Mucosa of stomach (tissue), 1 donor: ENCODE data around the gene UBAC1.

Experiments
- H3K27me3 ChIP-seq: one replicate; pipeline ENCODE4 v1.7.0; 2013; ENCODE audit warnings: mild to moderate bottlenecking, low read length; ENCODE audit not compliant: control insufficient read depth, insufficient read depth
- H3K36me3 ChIP-seq: one replicate; pipeline ENCODE4 v1.7.0; 2013; ENCODE audit warnings: low read length; ENCODE audit not compliant: control insufficient read depth, insufficient read depth
- H3K4me1 ChIP-seq: one replicate; pipeline ENCODE4 v1.7.0; 2013; ENCODE audit warnings: mild to moderate bottlenecking, low read length; ENCODE audit not compliant: control insufficient read depth, insufficient read depth
- H3K4me3 ChIP-seq: one replicate; pipeline ENCODE4 v1.7.0; 2013; ENCODE audit warnings: low read length
- H3K9ac ChIP-seq: one replicate; pipeline ENCODE4 v1.7.0; 2013; ENCODE audit warnings: mild to moderate bottlenecking, low read length, moderate library complexity
- H3K9me3 ChIP-seq: one replicate; pipeline ENCODE4 v1.7.0; 2013; ENCODE audit warnings: mild to moderate bottlenecking, low read length, moderate library complexity; ENCODE audit not compliant: control insufficient read depth
- donor health status: Pancreatic carcinoma.

UBAC1 gene

DNA sequence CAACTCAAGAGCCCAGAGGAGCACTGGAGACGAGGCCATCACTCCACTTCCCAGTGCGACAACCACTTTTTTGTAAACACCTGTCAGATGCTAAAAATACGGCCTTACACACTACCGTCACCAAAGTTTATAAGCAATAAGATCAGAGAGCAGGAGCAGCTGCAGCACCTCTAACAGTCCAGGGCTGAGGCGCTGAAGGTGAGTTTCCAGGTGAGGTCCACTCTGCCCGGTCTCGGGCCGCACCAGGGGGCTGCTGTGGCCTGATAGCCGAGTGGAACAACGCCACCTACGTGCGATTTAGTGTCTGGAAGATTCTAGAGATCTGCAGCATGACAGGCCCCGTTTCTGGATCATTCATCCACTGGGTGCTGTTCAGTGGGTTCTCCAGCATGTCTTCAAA is 28.1 kb downstream of the UBAC1 start:
- Histone ChIP-seq H3K4me1 (no peaks in the 10 kb centered on the region), H3K27me3 (no peaks in the 10 kb centered on the region), H3K9me3 (no peaks in the 10 kb centered on the region), H3K36me3 (peaks cover 6% of the 10 kb centered on the region), H3K9ac (no peak overlapping the region), H3K4me3 (no peak overlapping the region)

DNA sequence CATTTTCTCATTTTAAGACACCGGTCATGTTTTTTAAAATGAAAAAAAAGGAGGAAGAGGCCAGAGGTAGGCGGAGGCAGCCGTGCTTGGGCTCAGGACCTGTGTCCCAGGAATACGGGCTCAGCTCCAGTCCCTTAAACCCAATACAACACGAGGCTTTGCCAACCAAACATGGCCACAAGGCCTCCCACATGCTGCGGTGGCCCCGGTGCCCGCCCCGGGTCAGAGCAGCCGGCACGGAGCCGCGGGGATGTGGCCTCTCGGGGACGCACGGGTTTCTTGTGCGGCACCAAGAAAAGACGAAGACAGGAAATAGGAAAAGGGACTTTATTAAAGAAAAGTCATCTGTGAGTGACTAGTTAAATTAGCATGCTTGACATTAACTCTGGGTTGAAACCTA is 28.5 kb downstream of the UBAC1 start:
- peaks cover 6% of the 10 kb centered on the region for H3K36me3 ChIP-seq
- H3K9me3 ChIP-seq: no peaks in the 10 kb centered on the region
- H3K4me1 ChIP-seq: no peaks in the 10 kb centered on the region
- no peak overlapping the region for H3K4me3 ChIP-seq
- H3K9ac ChIP-seq: no peak overlapping the region
- H3K27me3 ChIP-seq: no peaks in the 10 kb centered on the region

DNA sequence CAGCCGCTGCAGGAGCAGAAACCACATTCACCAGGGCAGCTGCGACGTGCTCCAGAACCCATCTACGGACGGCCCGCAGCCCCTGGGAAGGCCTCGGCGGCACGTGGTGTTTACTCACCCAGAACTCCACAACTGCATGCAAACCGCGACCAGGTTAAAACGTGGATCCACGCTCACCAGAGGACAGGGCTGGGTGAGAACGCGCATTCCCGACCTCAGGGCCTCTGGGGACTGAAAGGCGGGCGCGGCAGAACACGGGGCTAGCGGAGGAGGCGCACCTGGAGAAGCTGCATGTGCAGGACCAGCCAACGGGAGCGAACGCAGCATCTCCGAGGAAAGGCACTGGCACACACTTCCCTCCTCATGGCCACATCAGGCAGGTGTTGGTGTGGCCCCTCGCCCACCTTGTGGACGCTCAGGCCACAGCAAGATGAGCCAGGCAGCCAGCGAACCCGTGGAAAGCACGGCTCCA is 29.8 kb downstream of the UBAC1 start:
- Histone ChIP-seq H3K9ac (no peak overlapping the region), H3K9me3 (no peaks in the 10 kb centered on the region), H3K4me1 (peaks cover 12% of the 10 kb centered on the region), H3K36me3 (peaks cover 6% of the 10 kb centered on the region), H3K27me3 (no peaks in the 10 kb centered on the region), H3K4me3 (no peak overlapping the region)

DNA sequence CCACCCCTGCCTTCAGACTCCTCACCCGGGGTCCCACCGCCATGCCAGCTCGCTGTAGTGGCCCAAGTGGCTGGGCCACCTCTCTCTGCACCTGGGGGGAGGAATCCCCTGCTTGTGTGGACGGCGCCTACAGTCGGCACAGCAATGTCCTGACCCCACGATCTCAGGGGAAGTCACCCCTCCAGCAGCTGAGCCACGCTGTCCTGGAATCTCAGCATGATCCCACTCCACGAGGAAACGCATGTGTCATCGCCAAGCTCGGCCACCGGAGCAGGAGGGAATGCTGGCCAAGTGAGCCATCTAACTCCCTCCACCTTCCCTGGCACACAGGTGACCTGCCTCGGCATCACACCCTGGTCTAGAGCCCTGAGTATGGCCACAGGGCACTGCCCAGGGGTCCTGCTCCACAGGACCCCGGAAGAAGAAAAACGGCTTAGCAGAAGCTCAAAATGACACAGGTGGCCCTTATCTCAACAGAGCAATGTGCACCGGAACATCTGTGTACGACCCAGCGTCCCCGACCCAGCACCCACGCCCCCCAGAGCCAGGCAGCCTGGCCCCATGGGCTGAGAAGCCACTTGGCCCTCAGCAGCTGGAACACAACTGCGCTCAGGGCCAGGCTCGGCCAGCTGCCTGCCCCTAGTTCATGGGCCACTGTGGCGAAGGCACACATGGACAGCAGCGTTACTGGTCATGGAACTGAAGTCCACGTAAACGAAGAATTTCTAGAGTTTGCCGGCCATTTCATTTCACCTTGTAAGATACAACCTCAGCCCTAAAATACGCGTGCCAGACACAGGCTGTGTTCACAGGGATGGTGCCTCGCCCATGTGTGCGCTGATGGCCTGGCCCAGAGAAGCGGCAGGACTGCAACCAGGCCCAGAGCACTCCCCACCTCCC is 30.5 kb downstream of the UBAC1 start:
- Histone ChIP-seq H3K4me3 (no peak overlapping the region), H3K9ac (no peak overlapping the region), H3K4me1 (peaks cover 13% of the 10 kb centered on the region), H3K9me3 (no peaks in the 10 kb centered on the region), H3K36me3 (peaks cover 6% of the 10 kb centered on the region), H3K27me3 (no peaks in the 10 kb centered on the region)

DNA sequence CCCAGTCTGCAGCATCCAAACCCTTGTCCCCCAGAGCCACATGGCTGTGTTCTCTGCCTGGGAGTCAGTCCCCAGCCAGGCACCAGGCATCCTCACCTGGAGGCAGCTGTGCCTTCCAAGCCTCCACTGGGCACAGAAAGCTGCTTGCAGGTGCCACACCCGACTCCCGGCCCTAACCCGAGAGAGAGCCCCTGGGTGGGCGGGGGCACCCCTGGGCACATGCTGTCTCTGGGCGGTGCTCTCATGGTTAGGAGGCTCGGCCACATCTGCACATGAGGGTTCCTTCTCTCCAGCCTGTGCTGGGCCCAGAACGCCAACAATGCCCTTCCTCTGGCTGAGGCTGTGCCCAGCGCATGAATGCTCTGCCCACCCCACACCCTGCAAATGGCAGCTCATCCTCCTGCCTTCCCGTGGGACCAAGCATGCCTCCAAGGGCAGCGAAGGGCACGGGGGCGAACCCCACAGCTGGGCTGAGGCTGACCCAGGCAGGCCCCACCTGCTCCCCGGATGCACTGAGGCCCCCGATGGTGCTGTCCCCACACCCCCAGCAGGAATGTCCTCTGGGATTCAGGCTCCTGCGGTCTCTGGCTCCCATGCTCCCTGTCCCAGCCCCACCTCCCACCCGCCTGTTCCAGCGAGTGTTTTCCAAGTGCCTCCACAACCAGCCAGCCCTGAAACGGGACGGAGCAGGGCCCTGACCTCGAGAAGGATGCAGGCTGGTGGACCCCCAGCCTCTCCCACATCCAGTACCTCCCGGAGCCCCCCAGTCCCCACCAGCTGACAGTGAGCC is 31.3 kb downstream of the UBAC1 start:
- Histone ChIP-seq H3K4me3 (no peak overlapping the region), H3K9ac (no peak overlapping the region)

DNA sequence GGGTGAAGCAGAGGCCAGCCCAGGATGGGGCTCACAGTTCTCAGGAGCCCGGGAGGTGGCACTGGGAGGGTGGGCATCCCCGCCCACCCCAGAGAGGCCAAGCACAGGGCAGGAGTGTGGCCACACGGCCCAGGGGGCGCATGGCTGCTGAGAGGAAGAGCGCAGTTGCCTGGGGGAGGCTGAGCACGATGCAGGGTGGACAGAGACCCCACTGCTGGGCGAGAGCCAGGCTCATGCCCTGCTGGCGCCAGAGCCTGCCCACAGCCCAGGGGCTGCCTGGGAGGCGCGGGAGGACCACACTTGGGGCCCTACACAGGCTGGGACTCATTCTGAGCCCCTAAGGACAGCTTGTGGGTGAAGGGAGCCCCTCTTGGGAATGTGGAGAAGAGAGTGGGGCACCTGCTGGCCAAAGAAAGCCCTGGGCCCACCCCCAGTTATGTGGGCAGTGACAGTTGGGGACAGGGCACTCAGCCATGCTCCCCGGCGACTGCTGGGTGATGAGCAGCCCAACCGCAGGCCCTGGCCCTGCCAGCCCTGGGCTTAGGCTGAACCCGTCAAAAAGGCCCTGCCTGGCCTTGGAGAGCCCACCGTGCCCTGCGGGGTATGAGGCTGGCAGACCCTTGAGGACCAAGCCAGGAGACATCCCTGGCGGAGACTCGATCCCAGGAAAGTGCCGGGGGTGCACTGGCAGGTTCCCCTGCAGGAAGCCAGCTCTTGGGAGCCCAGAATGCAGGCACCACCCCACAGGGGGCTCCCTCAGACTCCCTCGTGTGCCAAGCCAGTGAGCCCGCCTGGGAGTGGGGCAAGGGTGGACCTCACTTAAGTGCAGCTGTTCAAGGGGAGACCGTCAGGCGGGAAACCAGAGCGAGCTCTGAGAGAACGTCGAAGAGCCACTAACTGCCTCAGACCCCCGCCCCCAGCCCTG is 32.2 kb downstream of the UBAC1 start:
- Histone ChIP-seq H3K9ac (no peak overlapping the region), H3K4me1 (peaks cover 13% of the 10 kb centered on the region), H3K4me3 (no peak overlapping the region), H3K27me3 (no peaks in the 10 kb centered on the region), H3K36me3 (peaks cover 6% of the 10 kb centered on the region), H3K9me3 (no peaks in the 10 kb centered on the region)

More for the DNA sequence above, 31.3 kb downstream of the UBAC1 start:
- Histone ChIP-seq H3K4me1 (peaks cover 13% of the 10 kb centered on the region), H3K9me3 (no peaks in the 10 kb centered on the region), H3K27me3 (no peaks in the 10 kb centered on the region), H3K36me3 (peaks cover 6% of the 10 kb centered on the region)

DNA sequence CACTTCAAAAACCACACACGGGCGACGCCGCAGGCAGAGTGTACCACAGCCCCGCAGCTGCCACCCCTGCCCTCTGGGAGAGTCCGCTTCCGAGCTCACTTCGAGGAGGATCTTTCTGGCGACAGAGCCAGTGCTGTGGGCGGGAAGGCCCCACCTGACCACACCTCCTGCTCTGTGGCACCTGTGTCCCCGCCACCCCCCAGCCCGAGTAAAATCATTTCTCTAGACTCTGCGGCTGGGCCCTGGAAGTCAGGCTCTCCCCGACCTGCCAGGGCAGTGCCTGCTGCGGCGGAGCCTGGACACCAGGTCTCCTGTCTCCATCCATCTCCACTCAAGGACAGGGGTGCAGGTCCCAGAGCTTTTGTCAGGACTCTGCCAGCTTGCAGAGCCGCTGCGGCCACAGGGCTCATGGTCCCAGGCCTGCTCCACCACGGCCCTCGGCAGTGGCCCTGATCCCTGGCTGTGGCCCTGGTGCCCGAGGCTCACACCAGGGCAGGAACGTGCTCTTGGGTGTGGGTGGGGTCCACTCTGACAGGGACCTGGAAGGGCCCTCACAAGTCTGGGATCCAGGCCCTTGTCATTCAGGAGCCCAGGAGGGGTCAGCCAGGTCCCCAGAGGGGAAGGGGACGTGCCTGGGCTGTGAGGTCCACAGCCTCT is 33.0 kb downstream of the UBAC1 start:
- H3K9me3 ChIP-seq: no peaks in the 10 kb centered on the region
- H3K4me1 ChIP-seq: peaks cover 13% of the 10 kb centered on the region
- no peak overlapping the region for H3K4me3 ChIP-seq
- H3K9ac ChIP-seq: no peak overlapping the region
- H3K27me3 ChIP-seq: no peaks in the 10 kb centered on the region
- peaks cover 4% of the 10 kb centered on the region for H3K36me3 ChIP-seq

DNA sequence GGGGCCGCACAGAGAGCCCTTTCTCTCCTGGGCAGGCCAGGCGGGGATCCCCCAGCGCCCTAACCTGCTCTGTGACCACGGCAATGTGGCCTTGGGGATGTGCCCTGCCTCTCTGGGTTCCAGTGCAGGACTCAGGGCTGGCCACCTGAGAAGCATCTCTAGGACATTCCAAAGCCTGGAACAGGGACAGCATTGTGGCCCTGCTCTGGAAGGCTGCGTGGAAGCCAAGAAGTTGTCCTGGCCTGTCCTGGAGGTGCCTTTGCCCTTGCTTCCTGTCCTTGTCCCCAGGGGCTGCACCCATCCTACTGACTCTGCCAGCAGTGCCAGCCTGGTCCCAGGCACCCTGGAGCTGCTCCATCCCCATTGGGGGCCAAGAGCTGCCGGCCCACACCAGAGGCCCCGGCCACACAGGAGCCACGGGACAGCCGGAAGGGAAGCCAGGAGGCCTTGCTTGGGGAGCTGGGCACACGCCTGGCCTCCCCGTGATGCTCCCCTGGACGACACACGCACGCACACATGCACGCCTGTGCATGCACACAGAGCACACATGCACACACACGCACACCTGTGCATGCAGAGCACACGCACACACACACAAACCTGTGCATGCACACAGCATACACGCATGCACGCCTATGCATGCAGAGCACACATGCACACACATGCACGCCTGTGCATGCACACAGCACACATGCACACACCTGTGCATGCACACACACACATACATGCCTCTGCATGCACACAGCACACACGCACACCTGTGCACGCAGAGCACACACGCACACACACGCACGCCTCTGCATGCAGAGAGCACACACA is 33.8 kb downstream of the UBAC1 start:
- no peak overlapping the region for H3K4me3 ChIP-seq
- no peaks in the 10 kb centered on the region for H3K9me3 ChIP-seq
- H3K36me3 ChIP-seq: no peaks in the 10 kb centered on the region
- H3K4me1 ChIP-seq: peaks cover 13% of the 10 kb centered on the region
- H3K27me3 ChIP-seq: no peaks in the 10 kb centered on the region
- H3K9ac ChIP-seq: no peak overlapping the region

DNA sequence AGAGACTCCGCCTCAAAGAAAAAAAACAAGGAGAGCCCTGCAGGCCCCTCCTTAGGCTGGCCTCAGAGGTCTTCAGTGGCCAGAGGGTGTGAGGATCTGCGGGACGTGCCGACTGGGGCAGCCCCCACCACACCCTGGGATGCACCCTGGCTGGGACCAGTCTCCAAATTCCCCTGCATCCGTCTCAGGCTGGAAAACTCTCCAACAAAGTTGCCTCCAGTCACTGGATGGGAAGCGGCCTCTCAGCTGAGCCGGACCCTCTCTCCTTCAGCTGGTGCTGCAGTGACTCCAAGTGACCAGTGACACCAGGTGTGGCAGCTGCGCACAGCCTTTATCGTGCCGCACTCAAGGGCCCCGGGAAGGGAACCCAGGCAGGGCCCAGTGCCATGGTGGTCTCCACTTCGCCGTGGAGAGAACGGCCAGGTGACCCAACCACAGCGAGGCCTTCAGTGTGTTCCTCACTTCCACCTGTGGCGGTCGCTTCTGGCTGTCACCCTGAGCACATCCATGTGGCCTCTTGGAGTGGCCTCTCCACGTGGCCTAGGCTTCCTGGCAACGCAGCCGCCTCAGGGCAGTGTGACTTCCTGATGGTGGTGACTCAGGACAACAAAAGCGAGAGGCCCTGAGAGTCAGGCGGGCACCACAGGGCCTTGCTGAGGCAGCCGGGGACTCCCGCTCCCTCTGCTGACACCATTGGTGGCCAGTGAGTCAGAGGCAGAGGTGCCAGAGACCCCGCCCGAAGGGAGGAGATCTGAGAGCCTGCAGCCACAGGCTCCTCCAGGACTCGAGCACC is 34.6 kb downstream of the UBAC1 start:
- Histone ChIP-seq H3K27me3 (no peaks in the 10 kb centered on the region), H3K36me3 (no peaks in the 10 kb centered on the region), H3K4me3 (no peak overlapping the region), H3K9ac (no peak overlapping the region), H3K9me3 (no peaks in the 10 kb centered on the region), H3K4me1 (peaks cover 13% of the 10 kb centered on the region)

DNA sequence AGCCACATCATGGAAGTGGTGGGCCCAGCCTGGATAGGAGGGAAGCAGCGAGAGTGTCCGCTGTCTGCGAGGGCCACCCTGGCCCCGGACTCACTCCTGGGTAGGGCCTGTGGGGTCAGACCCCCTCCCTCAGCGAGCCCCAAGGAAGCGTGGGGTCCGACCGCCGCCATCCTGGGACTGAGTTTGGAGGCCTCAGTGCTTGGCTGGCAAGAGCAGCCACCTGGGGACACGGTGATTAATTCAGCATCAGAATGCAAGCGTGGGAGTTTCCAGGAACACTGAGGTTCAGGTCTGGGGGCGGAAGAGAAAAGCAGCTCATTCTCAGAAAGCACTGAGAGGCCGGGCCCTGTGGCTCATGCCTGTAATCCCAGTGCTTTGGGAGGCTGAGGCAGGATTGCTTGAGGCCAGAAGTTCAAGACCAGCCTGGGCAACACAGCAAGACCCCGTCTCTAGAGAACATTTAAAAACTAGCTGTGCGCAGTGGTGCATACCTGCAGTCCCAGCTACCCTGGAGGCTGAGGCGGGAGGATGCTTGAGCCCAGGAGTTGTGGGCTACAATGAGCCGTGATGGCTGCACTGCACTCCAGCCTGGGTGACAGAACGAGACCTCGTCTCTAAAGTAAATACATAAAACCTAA is 35.6 kb downstream of the UBAC1 start:
- no peaks in the 10 kb centered on the region for H3K36me3 ChIP-seq
- no peak overlapping the region for H3K9ac ChIP-seq
- H3K4me1 ChIP-seq: peaks cover 13% of the 10 kb centered on the region
- H3K27me3 ChIP-seq: no peaks in the 10 kb centered on the region
- H3K4me3 ChIP-seq: no peak overlapping the region
- no peaks in the 10 kb centered on the region for H3K9me3 ChIP-seq
